ENCODE results near the gene PCNX1. TPM values are rescaled to one million over a fixed set of nuclear protein-coding genes. Genes with fewer than 3 reads are reported as not detected.

PCNX1 gene
- total RNA-seq, 1 experiment from 2014 or later: 10.9 TPM

DNA sequence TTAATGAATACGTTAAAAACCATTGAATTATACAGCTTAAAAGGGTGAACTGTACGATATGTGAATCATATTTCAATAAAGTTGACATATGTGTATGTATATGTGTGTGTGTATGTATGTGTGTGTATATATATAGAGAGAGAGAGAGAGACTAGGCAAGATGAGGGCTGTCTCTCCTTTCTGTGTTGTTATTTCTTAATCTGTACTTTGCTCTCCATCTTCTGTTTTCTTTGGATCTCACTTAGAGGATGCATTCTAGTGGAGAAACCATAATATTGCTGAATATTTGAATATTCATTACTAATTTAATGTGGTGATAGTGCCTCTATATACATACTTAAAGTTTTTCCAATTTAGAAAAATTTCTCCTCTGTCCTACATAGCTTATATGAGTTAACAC, 50.5 kb downstream of the PCNX1 start:
- DNase-seq (ENCODE audit: low spot score): no peak

GRCh38 chr14:70962935-70963334, 55.7 kb downstream of the PCNX1 start:
- DNase-seq (ENCODE audit: low spot score): no peak

DNA sequence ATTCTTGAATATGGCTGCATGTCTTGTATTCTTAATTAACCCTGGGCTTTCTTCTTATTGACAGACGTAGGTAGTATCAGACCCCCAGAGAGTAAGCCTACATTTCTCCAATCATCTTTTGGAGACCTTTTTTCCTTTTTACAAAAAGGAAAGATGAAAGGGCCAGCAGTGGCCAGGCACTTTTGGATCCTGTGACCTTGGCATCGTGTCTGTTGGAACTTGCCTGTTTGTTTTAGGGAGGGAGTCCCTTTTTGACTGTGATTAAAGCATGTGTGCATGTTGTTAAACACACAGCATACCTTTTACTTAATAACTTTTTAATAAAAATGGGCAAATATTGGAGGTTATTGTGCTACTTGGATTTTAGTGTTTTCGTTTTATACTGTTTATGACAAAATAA, 57.2 kb downstream of the PCNX1 start:
- DNase-seq (ENCODE audit: low spot score): no peak

GRCh38 chr14:70971560-70971959, 64.3 kb downstream of the PCNX1 start:
- DNase-seq (ENCODE audit: low spot score): no peak

GRCh38 chr14:70972107-70972976, 65.1 kb downstream of the PCNX1 start:
- peak; percentile 89 for DNase-seq (ENCODE audit: low spot score)

GRCh38 chr14:70976591-70976990, 69.3 kb downstream of the PCNX1 start:
- no peak for DNase-seq (ENCODE audit: low spot score)

- DNase-seq (ENCODE audit: low spot score): no peak
Observed at GRCh38 chr14:70981000-70981952, 74.0 kb downstream of the PCNX1 start.

DNA sequence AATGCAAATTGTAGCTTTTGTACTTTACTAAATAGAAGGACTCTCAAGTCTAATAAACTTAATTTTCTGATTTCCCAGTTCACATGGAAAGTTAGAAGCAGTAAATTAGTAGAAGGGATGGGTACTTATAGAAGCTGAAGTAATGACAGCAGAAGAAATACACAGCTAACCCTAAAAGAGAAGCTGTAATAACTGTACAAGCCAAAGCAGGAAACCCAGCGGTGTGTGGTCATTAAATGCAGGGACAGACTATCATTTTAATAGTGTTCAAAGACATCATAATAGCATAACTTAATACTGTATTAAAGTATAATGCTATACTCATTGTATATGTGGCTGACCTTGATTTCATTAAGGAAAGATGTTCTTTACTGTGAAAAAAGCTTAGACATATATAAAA, 74.9 kb downstream of the PCNX1 start:
- DNase-seq (ENCODE audit: low spot score): no peak

DNA sequence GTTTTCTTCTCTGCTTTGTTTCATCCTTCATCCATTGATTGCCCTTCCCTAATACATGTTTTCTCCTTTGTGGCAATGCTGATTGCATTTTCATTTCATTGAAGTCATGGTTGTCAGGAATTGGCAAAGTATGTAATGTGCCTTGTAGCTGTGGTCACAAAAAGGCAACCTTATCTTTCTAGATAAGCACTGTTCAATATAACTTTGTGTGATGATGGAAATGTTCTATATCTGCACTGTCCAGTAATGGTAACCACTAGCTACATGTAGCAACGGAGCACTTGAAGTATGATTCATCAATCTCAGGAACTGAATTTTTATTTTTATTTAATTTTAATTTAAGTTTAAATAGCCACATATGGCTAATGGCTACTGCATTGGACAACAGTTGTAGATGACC, 79.8 kb downstream of the PCNX1 start:
- no peak for DNase-seq (ENCODE audit: low spot score)

DNA sequence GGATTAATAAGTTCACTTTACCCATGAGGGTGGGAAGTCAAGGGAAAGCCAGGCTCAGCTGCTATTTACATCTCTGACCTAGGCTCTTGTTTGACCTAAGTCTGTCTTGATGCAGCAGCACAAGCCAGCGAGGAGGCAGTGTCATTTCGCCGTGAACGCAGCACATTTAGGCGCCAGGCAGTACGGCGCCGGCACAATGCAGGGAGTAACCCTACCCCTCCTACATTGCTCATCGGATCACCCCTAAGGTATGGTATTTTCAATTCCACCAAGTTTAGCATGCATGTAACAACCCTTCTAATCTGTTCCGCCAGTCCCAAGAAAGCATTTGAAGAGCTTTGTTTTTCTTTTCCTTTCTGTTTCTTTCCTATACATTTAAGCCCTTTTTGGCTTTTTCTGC, 81.2 kb downstream of the PCNX1 start:
- no peak for DNase-seq (ENCODE audit: low spot score)

- DNase-seq (ENCODE audit: low spot score): no peak
Observed at GRCh38 chr14:70993931-70994330, 86.7 kb downstream of the PCNX1 start.

DNA sequence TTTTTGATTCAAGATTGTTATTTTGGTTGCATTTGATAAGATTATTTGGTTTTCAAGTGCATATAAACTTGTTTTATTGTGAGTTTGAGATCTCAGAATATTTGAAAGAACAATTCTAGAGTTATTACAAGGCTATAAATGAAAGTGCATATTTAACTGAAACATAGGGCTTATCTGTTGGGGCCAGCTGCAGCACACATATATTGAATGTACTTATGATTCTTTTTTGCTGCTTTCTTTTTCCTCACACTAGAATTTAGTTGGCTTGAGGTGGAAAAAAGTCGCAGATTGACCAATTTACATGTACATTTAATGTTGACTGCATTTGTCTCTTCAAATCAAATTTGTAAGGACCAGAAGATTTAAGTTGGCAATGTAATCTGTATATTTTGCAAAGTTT, 88.0 kb downstream of the PCNX1 start:
- no peak for DNase-seq (ENCODE audit: low spot score)

- peak; percentile 56 for DNase-seq (ENCODE audit: low spot score)
Observed at GRCh38 chr14:70995671-70996070, 88.4 kb downstream of the PCNX1 start.

- no peak for DNase-seq (ENCODE audit: low spot score)
Observed at GRCh38 chr14:70999117-70999516, 91.9 kb downstream of the PCNX1 start.

DNA sequence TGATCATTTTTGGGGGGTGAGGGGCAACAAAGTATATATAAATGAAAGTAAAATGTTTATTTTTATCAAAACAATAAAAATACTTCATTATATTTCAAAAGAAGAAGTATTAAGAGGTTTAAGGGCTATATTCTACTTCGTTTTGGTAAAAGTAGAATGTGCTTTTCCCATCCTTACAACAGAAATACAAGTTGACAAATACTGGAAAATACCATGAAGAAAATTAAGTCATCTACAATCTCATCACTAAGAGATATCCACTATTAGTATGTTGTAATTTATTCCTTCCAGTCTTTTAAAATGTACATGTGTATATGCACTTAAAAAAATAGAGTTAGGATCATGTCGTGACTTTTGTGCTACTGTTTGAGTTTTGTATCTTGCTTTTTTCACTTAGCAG, 92.8 kb downstream of the PCNX1 start:
- no peak for DNase-seq (ENCODE audit: low spot score)

DNA sequence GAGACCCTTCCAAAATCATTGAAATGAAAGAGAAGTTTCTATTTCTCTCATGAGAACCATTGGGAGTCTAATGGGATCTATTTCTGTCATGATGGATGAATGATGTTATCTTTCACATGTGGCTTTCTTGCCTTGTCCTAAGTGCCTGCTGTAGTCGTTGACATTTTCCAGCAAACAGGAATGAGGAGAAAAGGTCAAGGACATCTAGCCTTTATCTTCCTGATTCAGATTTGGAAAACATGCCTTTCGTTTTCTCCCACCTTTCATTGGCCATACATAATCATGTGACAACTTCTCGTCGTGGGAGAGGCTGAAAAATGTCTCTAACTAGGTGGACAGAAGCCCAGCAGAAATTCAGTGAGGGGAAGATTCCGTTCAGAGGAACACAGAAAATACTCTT, 94.5 kb downstream of the PCNX1 start:
- no peak for DNase-seq (ENCODE audit: low spot score)

DNA sequence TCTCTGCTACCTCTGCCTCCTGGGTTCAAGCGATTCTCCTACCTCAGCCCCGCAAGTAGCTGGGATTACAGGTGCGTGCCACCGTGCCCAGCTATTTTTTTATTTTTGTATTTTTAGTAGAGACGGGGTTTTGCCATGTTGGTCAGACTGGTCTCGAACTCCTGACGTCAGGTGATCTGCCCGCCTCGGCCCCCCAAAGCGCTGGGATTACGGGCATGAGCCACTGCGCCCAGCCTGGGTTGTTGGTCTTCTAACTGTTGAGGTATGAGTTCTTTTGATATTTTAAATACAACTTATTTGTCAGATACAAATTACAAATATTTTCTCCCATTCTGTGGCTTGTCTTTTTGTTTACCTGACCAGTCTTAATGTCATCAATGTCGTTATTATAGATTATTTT, 95.9 kb downstream of the PCNX1 start:
- DNase-seq (ENCODE audit: low spot score): no peak

DNA sequence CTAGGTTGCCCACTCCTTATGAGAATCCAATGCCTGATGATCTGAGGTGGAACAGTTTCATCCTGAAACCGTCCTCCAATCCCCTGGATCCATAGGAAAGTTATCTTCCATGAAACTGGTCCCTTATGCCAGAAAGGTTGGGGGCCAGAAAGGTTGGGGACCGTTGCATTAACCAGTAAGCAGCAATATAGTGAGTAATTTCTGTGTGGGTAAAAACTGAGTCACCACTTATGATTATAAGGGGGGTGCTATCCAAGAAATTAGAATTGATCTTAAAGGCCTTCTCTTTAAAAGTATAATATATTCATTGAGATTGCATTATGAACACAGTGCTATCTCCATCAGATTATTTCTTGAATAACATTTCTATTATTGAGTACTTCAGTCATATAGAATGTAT, 97.2 kb downstream of the PCNX1 start:
- DNase-seq (ENCODE audit: low spot score): no peak

DNA sequence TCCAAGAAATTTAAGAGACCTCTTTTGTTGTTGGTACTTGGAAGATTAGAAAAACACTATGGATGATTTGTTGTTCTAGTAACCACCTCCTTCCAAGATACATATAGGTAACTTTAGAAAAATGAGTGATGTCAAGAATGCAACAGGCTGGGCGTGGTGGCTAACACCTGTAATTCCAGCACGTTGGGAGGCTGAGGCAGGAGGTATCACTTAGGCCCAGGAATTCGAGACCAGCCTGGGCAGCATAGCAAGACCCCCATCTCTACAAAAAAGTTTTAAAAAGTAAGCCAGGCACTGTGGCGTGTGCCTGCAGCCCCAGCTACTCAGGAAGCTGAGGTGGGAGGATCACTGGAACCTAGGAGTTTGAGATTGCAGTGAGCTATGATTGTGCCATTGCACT, 97.8 kb downstream of the PCNX1 start:
- DNase-seq (ENCODE audit: low spot score): no peak

- DNase-seq (ENCODE audit: low spot score): no peak
Observed at GRCh38 chr14:71006200-71006563, 98.9 kb downstream of the PCNX1 start.

DNA sequence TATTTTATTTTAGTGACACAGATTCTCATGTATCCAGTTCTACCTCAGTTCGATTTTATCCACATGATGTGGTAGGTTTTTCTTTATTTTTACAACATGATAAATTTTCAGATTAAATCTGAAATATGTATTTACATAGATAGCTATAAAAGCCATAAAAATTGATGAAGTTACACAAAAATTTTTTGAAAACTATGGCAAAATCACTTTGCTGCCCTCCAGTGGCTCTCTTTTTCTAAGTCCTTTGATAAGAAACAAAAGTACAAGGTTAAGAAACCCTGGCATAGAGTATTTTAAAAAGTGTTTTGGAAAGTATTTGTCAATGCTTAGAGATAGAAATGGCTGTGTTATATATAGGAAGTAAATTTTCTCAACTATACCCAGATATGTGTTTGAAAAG, 104.2 kb downstream of the PCNX1 start:
- no peak for DNase-seq (ENCODE audit: low spot score)

DNA sequence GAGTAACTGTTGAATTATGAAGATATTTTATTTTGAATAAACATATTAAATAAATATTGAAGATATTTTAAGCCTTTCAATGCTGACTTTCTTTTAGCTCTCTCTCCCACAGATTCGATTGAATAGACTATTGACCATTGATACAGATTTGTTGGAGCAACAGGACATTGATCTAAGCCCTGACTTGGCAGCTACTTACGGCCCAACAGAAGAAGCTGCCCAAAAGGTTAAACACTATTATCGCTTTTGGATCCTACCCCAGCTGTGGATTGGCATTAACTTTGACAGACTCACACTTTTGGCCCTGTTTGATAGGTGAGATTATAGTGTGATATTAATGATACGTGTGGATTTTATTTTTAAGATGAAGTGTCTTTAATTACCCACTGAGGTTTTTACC, 105.6 kb downstream of the PCNX1 start:
- no peak for DNase-seq (ENCODE audit: low spot score)

All from HT-29 (cell line).